Islet of Langerhans (tissue), 1 donor: Measurements from ENCODE around the gene RPUSD4.

ENCODE experiments used
- FAIRE-seq: peaks from one replicate; lab custom pipeline; 2011; peaks lifted over from hg19 to GRCh38; lab: Jason Lieb, UNC

Gene RPUSD4

GRCh38 chr11:126181939-126182730, 29.3 kb downstream of the RPUSD4 start:
- FAIRE-seq = no peak

GRCh38 chr11:126176853-126177470, 34.5 kb downstream of the RPUSD4 start:
- FAIRE-seq = no peak

- no peak for FAIRE-seq
Observed at GRCh38 chr11:126175393-126175792, 36.1 kb downstream of the RPUSD4 start.

GRCh38 chr11:126174816-126175215, 36.6 kb downstream of the RPUSD4 start:
- FAIRE-seq = no peak

- no peak for FAIRE-seq
Observed at GRCh38 chr11:126173257-126173656, 38.2 kb downstream of the RPUSD4 start.

GRCh38 chr11:126172596-126173038, 38.8 kb downstream of the RPUSD4 start:
- no peak for FAIRE-seq

GRCh38 chr11:126169291-126169690, 42.2 kb downstream of the RPUSD4 start:
- no peak for FAIRE-seq

GRCh38 chr11:126167488-126167887, 44.0 kb downstream of the RPUSD4 start:
- FAIRE-seq = no peak

- FAIRE-seq = no peak
Observed at GRCh38 chr11:126166413-126166812, 45.0 kb downstream of the RPUSD4 start.

- FAIRE-seq = no peak
Observed at GRCh38 chr11:126165757-126166156, 45.7 kb downstream of the RPUSD4 start.

GRCh38 chr11:126165311-126165720, 46.1 kb downstream of the RPUSD4 start:
- no peak for FAIRE-seq

- no peak for FAIRE-seq
Observed at GRCh38 chr11:126164781-126165180, 46.7 kb downstream of the RPUSD4 start.

GRCh38 chr11:126163779-126164178, 47.7 kb downstream of the RPUSD4 start:
- no peak for FAIRE-seq

GRCh38 chr11:126163074-126163700, 48.3 kb downstream of the RPUSD4 start:
- FAIRE-seq = no peak

- FAIRE-seq = no peak
Observed at GRCh38 chr11:126162306-126163030, 49.0 kb downstream of the RPUSD4 start.

GRCh38 chr11:126161023-126161391, 50.4 kb downstream of the RPUSD4 start:
- no peak for FAIRE-seq

- no peak for FAIRE-seq
Observed at GRCh38 chr11:126160345-126161022, 51.0 kb downstream of the RPUSD4 start.

- FAIRE-seq = no peak
Observed at GRCh38 chr11:126159719-126160344, 51.6 kb downstream of the RPUSD4 start.

GRCh38 chr11:126158054-126158791, 53.2 kb downstream of the RPUSD4 start:
- FAIRE-seq = no peak

GRCh38 chr11:126157326-126158030, 54.0 kb downstream of the RPUSD4 start:
- FAIRE-seq = no peak
